H1 (cell line): ENCODE data around the gene GAS7. TPM values are rescaled to one million over a fixed set of nuclear protein-coding genes. Genes with fewer than 3 reads are reported as not detected.

Source experiments
- CTCF ChIA-PET: fragments of 300-600 bp; sonication (Branson Sonifier 250); formaldehyde crosslinking; loops from one replicate; lab custom pipeline; 2021; ENCODE audit not compliant: partially characterized antibody; lab: Charles Lee
- POLR2A ChIA-PET: fragments of 300-600 bp; sonication (Branson Sonifier 250); formaldehyde crosslinking; loops from one replicate; lab custom pipeline; 2021; ENCODE audit warnings: inconsistent platforms; ENCODE audit not compliant: partially characterized antibody; lab: Charles Lee
- DNase-seq, 2 experiments: peaks; one replicate each; pipeline versions ENCODE4 v3.0.0 to v3.0.0-alpha.2; 2010 to 2022; ENCODE audit warnings: low spot score in 2 of 2, low read depth in 1 of 2, mixed read lengths in 1 of 2
- FAIRE-seq: peaks from 2 replicates; lab custom pipeline; 2011; peaks lifted over from hg19 to GRCh38; lab: Jason Lieb, UNC
- H2AFZ ChIP-seq: 2 replicates; pipeline ENCODE4 v1.8.1; 2012; ENCODE audit warnings: low read length, inconsistent platforms
- H2AK5ac ChIP-seq: 2 replicates; pipeline ENCODE4 v1.6.1; 2013; ENCODE audit warnings: low read depth, low read length
- H2BK120ac ChIP-seq: replicated peaks from 2 replicates; pipeline ENCODE3; 2013; ENCODE audit warnings: low read depth, low read length, inconsistent platforms
- H2BK12ac ChIP-seq: 2 replicates; pipeline ENCODE4 v1.6.1; 2013; ENCODE audit warnings: low read depth, low read length
- H2BK15ac ChIP-seq: 2 replicates; pipeline ENCODE4 v1.6.1; 2013; ENCODE audit warnings: low read length
- H2BK20ac ChIP-seq: 2 replicates; pipeline ENCODE4 v1.6.1; 2013; ENCODE audit warnings: low read length
- H2BK5ac ChIP-seq: 2 replicates; pipeline ENCODE4 v1.6.1; 2013; ENCODE audit warnings: low read depth, low read length
- H3K14ac ChIP-seq: 2 replicates; pipeline ENCODE4 v1.6.1; 2013; ENCODE audit warnings: inconsistent platforms; ENCODE audit not compliant: insufficient read length
- H3K18ac ChIP-seq: 2 replicates; pipeline ENCODE4 v1.6.1; 2013; ENCODE audit warnings: low read length; ENCODE audit errors: extremely low read depth
- H3K23ac ChIP-seq: 2 replicates; pipeline ENCODE4 v1.6.1; 2013; ENCODE audit warnings: inconsistent platforms; ENCODE audit not compliant: insufficient read length
- H3K23me2 ChIP-seq: 2 replicates; pipeline ENCODE4 v1.6.1; 2013; ENCODE audit warnings: low read depth, low read length
- H3K27ac ChIP-seq: 2 replicates; pipeline ENCODE4 v1.6.1; 2011; ENCODE audit warnings: low read depth, low read length, inconsistent platforms
- H3K27me3 ChIP-seq, 4 experiments: replicated peaks in 1 of 4; 1 replicate in 1 of 4; 2 replicates in 3 of 4; pipeline versions ENCODE4 v1.6.1 to v1.8.1; 2011 to 2013; ENCODE audit warnings: low read length in 3 of 4, mild to moderate bottlenecking in 3 of 4, inconsistent platforms in 2 of 4, mixed read lengths in 2 of 4, moderate library complexity in 1 of 4; ENCODE audit not compliant: control insufficient read depth in 3 of 4, insufficient read depth in 3 of 4; ENCODE audit errors: extremely low read depth in 1 of 4
- H3K36me3 ChIP-seq, 4 experiments: 2 replicates each; pipeline versions ENCODE4 v1.6.1 to v1.8.1; 2011 to 2013; ENCODE audit warnings: mild to moderate bottlenecking in 4 of 4, low read length in 3 of 4, moderate library complexity in 2 of 4, control low read depth in 1 of 4, inconsistent platforms in 1 of 4; ENCODE audit not compliant: insufficient read depth in 4 of 4, control insufficient read depth in 2 of 4
- H3K4ac ChIP-seq: replicated peaks from 2 replicates; pipeline ENCODE3; 2013; ENCODE audit warnings: low read length, low read depth, mixed read lengths, inconsistent platforms; ENCODE audit not compliant: insufficient read length
- H3K4me1 ChIP-seq, 4 experiments: replicated peaks in 1 of 4; 1 replicate in 1 of 4; 2 replicates in 3 of 4; pipeline versions ENCODE4 v1.6.1 to v1.8.1; 2011 to 2013; ENCODE audit warnings: low read length in 3 of 4, inconsistent platforms in 2 of 4, mixed read lengths in 1 of 4; ENCODE audit not compliant: insufficient read depth in 4 of 4, control insufficient read depth in 3 of 4
- H3K4me2 ChIP-seq, 2 experiments: 2 replicates each; pipeline versions ENCODE4 v1.6.1 to v1.8.1; 2011 to 2013; ENCODE audit warnings: low read depth in 2 of 2, low read length in 2 of 2, control low read depth in 1 of 2, inconsistent platforms in 1 of 2, mild to moderate bottlenecking in 1 of 2; ENCODE audit not compliant: insufficient read depth in 1 of 2
- H3K4me3 ChIP-seq, 4 experiments: fragments of 200-600, 300-600 bp in 1 of 4; sonication (generic), shearing (Covaris generic), sonication (Bioruptor Twin) in 1 of 4; 2 replicates each; pipeline versions ENCODE4 v1.5.1 to v1.8.1; 2011 to 2016; ENCODE audit warnings: low read length in 4 of 4, low read depth in 3 of 4, control low read depth in 2 of 4, inconsistent platforms in 2 of 4, mild to moderate bottlenecking in 2 of 4, mixed read lengths in 1 of 4, moderate library complexity in 1 of 4; ENCODE audit not compliant: insufficient read depth in 2 of 4; ENCODE audit errors: extremely low read depth in 1 of 4
- H3K56ac ChIP-seq: replicated peaks from 2 replicates; pipeline ENCODE3; 2013; ENCODE audit warnings: low read depth, mild to moderate bottlenecking, mixed read lengths, low read length, inconsistent platforms; ENCODE audit not compliant: insufficient read length
- H3K79me1 ChIP-seq: 2 replicates; pipeline ENCODE4 v1.6.1; 2013; ENCODE audit warnings: low read depth, low read length, control low read depth
- H3K79me2 ChIP-seq, 2 experiments: 2 replicates each; pipeline versions ENCODE4 v1.6.1 to v1.8.1; 2012 to 2013; ENCODE audit warnings: low read length in 2 of 2, mild to moderate bottlenecking in 2 of 2, inconsistent platforms in 1 of 2; ENCODE audit not compliant: insufficient read depth in 2 of 2, control insufficient read depth in 1 of 2
- H3K9ac ChIP-seq, 4 experiments: replicated peaks in 1 of 4; 1 replicate in 1 of 4; 2 replicates in 3 of 4; pipeline versions ENCODE4 v1.6.1 to v1.8.1; 2011 to 2013; ENCODE audit warnings: low read depth in 3 of 4, low read length in 3 of 4, control low read depth in 2 of 4, mild to moderate bottlenecking in 2 of 4, moderate library complexity in 2 of 4, inconsistent platforms in 1 of 4; ENCODE audit errors: extremely low read depth in 1 of 4
- H3K9me3 ChIP-seq, 2 experiments: 2 replicates each; pipeline versions ENCODE4 v1.6.1 to v1.8.1; 2012 to 2013; ENCODE audit warnings: mild to moderate bottlenecking in 2 of 2, moderate library complexity in 2 of 2, control low read depth in 1 of 2, inconsistent platforms in 1 of 2, low read depth in 1 of 2, low read length in 1 of 2, mixed read lengths in 1 of 2; ENCODE audit not compliant: insufficient read depth in 2 of 2
- H4K20me1 ChIP-seq, 2 experiments: replicated peaks in 1 of 2; 2 replicates each; pipeline versions ENCODE3 to v1.8.1; 2011 to 2013; ENCODE audit warnings: inconsistent platforms in 2 of 2, low read length in 2 of 2, mild to moderate bottlenecking in 1 of 2; ENCODE audit not compliant: insufficient read depth in 2 of 2, control insufficient read depth in 1 of 2
- H4K5ac ChIP-seq: 2 replicates; pipeline ENCODE4 v1.6.1; 2013; ENCODE audit warnings: low read length, low read depth, mixed read lengths, inconsistent platforms; ENCODE audit not compliant: insufficient read length
- H4K8ac ChIP-seq: 2 replicates; pipeline ENCODE4 v1.8.0; 2013; ENCODE audit warnings: mild to moderate bottlenecking, moderate library complexity, low read length, inconsistent platforms; ENCODE audit not compliant: insufficient read depth; ENCODE audit errors: extremely low read depth
- H4K91ac ChIP-seq: replicated peaks from 2 replicates; pipeline ENCODE3; 2013; ENCODE audit warnings: low read length, mixed read lengths, inconsistent platforms; ENCODE audit not compliant: insufficient read length
- ASH2L ChIP-seq: fragments of 200-600, 300-600 bp; sonication (generic); IDR thresholded peaks from one replicate; pipeline ENCODE4 v1.7.1; 2017; ENCODE audit warnings: low read length
- SRF ChIP-seq: IDR thresholded peaks from 2 replicates; pipeline ENCODE4 v1.6.1; 2011; ENCODE audit warnings: mild to moderate bottlenecking, low read depth, low read length, moderate library complexity
- WGBS, 2 experiments: shearing (Covaris generic) in 1 of 2; methylation state at CpG; one replicate each; pipeline versions ENCODE4 v1.1.6 to v1.1.7; 2013 to 2015; ENCODE audit warnings: low lambda C conversion rate in 2 of 2, mixed read lengths in 2 of 2, inconsistent platforms in 1 of 2, low coverage in 1 of 2, missing lambda C conversion rate in 1 of 2; ENCODE audit not compliant: insufficient replicate concordance in 2 of 2, insufficient coverage in 1 of 2, insufficient read length in 1 of 2; ENCODE audit errors: extremely low coverage in 1 of 2, missing lambda C conversion rate in 1 of 2; 5-methylcytosine and 5-hydroxymethylcytosine counted together
- polyA plus RNA-seq, 7 experiments: library from polyadenylated mRNA; depleted of rRNA in 3 of 7; stranded (reverse) in 5 of 7; unstranded in 2 of 7; fragments of >200 nt in 5 of 7; fragments of 200-250 nt in 2 of 7; gene quantifications; 1 replicate in 5 of 7; 2 replicates in 1 of 7; 4 replicates in 1 of 7; pipeline versions ENCODE4 v1.2.1 to v1.2.3, GENCODE V29; 2011 to 2013; ENCODE audit warnings: missing spikeins in 2 of 7, mixed read lengths in 2 of 7
- total RNA-seq: library from RNA; stranded (reverse); fragmentation: NEBNext Ultra II Directional; extraction: Animal tissue kit (Norgen Biotek cat#: 25700); gene quantifications from 2 replicates; pipeline ENCODE4 v1.2.1, GENCODE V29; 2021
- TF ChIP-seq, protein P1 (sequence below): IDR thresholded peaks from 2 replicates; pipeline ENCODE4 v1.6.1; 2012; ENCODE audit warnings: inconsistent platforms

GAS7 gene
- total and polyA plus RNA-seq, 2 of the 8 experiments (the other 6 are each of a cell fraction or from before 2014, with no cell fraction given) = 5.0 to 14.5 TPM

DNA sequence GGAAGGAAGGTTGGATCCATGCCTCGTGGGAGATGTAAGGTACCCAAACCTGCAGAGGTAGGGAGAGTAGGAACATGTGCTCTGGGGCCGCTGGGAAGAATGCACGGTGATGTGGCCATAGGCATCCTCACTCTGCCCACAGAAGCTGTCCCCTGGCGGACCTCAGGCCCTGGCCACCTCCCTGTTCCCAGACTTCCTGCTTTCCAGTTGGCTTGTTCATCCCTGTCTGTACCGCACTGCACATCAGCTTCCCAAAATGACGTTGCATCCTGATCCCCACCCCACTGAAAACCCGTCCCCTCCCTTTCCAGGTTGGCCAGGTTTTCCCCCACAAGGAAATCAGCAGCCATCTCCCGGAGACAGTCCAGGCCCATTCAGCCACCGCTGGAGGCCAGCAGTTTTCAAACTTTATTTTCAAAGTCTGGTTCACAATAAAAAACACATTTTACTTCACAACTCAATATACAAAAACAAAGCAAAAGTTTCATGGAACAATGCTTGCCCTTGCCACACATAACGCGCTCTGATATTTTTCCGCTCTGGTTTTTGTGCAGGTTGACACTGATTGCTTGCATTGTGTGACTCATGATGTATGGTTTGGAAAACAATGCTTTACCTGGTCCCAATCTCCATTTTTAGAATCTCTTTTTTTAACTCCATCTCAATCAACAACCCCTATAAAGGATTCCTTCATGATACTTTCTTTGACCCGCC, 143.0 kb downstream of the GAS7 start:
- TF ChIP-seq ASH2L (no peak), SRF (no peak)
- TF ChIP-seq, protein P1, sequence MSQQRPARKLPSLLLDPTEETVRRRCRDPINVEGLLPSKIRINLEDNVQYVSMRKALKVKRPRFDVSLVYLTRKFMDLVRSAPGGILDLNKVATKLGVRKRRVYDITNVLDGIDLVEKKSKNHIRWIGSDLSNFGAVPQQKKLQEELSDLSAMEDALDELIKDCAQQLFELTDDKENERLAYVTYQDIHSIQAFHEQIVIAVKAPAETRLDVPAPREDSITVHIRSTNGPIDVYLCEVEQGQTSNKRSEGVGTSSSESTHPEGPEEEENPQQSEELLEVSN = no peak
- TF ChIP-seq, all 59 proteins: peak for 0
- H3K14ac ChIP-seq = no peak overlapping the region
- peak overlapping the region; percentile 50 for H4K91ac ChIP-seq
- no peaks in the 10 kb centered on the region for H3K36me3 ChIP-seq
- H4K5ac ChIP-seq = no peak overlapping the region
- H2BK120ac ChIP-seq = no peak overlapping the region
- no peak for DNase-seq
- H3K18ac ChIP-seq = no peak overlapping the region
- no peaks in the 10 kb centered on the region; a peak in 1 of 4 replicates for H3K79me2 ChIP-seq
- no peak overlapping the region for H3K4ac ChIP-seq
- H3K23ac ChIP-seq = no peak overlapping the region
- POLR2A ChIA-PET = no interaction called here
- no peak overlapping the region for H2BK15ac ChIP-seq
- 93% methylated on average over 13 of the region's 13 CpGs; no CpG with 5 or more reads in 1 of the 2 experiments for WGBS, 2 experiments
- no peak overlapping the region for H2AFZ ChIP-seq
- H2BK12ac ChIP-seq = no peak overlapping the region
- no peak overlapping the region for H4K8ac ChIP-seq
- no peaks in the 10 kb centered on the region for H3K79me1 ChIP-seq
- H2BK5ac ChIP-seq = no peak overlapping the region
- H3K4me1 ChIP-seq = no peaks in the 10 kb centered on the region; a peak in 2 of 7 replicates
- H2AK5ac ChIP-seq = peak overlapping the region; percentile 75; the same call in 1 of the 2 replicates
- peaks cover 0 to 1% of the 10 kb centered on the region in 2 experiments for H4K20me1 ChIP-seq
- CTCF ChIA-PET = interaction anchor here (0.6 kb wide), 1 partner anchor 73 kb away, joined by 3 read pairs; no protein-coding TSS in a partner anchor
- no peaks in the 10 kb centered on the region; the same call in 1 of the 2 replicates for H3K23me2 ChIP-seq
- no peak overlapping the region for H3K9ac ChIP-seq
- no peak overlapping the region for H3K4me2 ChIP-seq
- no peak overlapping the region for H3K56ac ChIP-seq
- no peak for FAIRE-seq
- no peak overlapping the region for H3K4me3 ChIP-seq
- no peaks in the 10 kb centered on the region; a peak in 1 of 7 replicates for H3K27me3 ChIP-seq
- peaks cover 0 to 10% of the 10 kb centered on the region in 2 experiments; a peak in 1 of 4 replicates for H3K9me3 ChIP-seq
- no peak overlapping the region for H2BK20ac ChIP-seq
- no peak overlapping the region for H3K27ac ChIP-seq
